ENCODE data around the gene ING3. TPM values are rescaled to one million over a fixed set of nuclear protein-coding genes. Genes with fewer than 3 reads are reported as not detected.
A peak's percentile ranks its signal among the peaks of the same experiment; 100 is the strongest.

The ING3 gene, protein sequence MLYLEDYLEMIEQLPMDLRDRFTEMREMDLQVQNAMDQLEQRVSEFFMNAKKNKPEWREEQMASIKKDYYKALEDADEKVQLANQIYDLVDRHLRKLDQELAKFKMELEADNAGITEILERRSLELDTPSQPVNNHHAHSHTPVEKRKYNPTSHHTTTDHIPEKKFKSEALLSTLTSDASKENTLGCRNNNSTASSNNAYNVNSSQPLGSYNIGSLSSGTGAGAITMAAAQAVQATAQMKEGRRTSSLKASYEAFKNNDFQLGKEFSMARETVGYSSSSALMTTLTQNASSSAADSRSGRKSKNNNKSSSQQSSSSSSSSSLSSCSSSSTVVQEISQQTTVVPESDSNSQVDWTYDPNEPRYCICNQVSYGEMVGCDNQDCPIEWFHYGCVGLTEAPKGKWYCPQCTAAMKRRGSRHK
- total RNA-seq = 23.1 and 24.8 TPM in 2 replicates

DNA sequence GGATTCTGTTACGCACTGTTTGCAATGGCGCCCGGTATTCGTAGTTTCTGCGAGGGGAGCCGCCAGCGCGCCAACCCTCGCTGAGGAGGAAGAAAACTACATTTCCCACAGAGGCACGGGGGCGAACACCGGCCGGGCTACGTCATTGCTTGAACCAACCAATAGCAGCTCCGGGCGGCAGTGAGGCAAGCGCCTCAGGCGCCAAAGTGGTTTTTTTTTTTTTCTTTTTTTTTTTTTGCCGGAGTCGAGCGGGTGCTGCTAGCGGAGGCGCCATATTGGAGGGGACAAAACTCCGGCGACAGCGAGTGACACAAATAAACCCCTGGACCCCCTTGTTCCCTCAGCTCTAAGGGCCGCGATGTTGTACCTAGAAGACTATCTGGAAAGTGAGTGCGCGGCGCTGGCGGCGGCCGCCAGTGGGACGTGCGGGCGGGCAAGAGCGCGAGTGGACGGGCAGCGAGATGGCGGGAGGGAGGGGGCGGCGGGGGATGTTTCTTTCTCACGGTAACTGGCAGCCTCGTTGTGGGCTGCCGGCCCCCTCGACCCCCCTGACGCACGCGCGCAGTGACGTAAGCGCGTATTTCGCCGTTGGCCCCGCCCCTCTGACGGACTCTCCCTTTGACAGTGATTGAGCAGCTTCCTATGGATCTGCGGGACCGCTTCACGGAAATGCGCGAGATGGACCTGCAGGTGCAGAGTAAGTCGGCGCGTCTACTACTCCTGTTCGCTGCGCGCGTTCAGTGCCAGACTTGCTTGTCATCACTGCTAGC lies at the start of gene ING3:
Gene ING3 (plus strand): TSS at position 239 of the 770 bp plus-strand sequence. CDS start 120 bp downstream, at position 359.
- DNase-seq (ENCODE audit: low read depth, low spot score) = peak; percentile 93

DNA sequence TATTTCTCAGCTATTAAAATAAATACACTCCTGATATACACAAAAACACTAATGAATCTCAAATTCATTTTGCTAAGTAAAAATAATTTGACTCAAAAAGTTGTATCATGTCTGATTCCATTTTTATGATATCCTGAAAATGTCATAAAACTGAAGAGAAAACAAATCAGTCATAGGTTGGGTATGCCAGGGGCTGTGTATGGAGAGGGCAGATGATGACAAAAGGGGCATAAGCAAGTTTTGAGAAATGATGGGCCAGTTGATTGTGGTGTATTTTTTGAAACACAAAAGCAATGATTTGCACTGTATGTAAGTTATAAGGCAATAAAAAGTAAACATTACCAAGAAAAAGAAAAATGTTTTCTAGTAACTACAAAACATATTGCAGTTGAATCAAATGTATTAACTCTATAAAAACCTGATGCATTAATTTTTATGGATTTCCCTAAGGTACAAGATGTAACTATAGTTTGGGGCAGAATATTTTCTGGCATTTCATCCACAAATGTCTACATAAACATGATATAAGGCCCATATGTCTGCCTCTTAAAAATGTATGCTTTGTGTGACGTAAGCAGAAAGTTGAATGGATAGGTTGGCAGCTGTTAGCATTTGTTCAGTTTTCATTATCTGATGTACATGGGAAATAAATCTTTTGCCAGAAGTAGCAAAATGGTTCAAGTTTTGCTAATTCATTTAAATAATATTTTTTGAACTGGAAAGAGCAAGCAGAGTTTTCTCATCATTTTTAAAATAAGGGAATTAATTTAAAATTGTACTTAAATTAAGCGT lies 35.1 kb upstream of the ING3 start:
- DNase-seq (ENCODE audit: low read depth, low spot score) = no peak

GRCh38 chr7:120916121-120916520 lies 34.5 kb upstream of the ING3 start:
- no peak for DNase-seq (ENCODE audit: low read depth, low spot score)

- no peak for DNase-seq (ENCODE audit: low read depth, low spot score)
These were observed 34.0 kb upstream of the ING3 start for GRCh38 chr7:120916538-120916937.

GRCh38 chr7:120919466-120919865 lies 31.1 kb upstream of the ING3 start:
- no peak for DNase-seq (ENCODE audit: low read depth, low spot score)

DNA sequence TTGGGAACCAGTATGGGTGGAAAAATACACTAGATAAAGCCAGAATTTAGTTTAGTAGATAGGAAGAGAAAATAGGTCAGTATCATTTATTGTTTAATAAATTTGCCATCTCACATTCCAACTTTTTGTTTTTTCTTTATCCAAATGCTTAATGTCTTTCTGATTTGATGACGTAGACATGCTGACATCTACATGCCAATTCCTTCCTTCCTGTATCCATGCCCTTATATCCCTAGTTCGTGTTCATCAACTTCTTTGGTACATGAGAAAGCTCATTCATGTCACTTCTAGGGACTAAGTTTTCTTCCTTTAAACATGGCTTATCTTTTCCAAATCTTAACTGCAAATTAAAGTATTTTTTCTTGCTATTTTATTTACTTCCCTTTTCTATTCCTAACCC lies 30.5 kb upstream of the ING3 start:
- DNase-seq (ENCODE audit: low read depth, low spot score) = no peak

- no peak for DNase-seq (ENCODE audit: low read depth, low spot score)
These were observed 29.8 kb upstream of the ING3 start for GRCh38 chr7:120920591-120921274.

GRCh38 chr7:120924837-120925236 lies 25.7 kb upstream of the ING3 start:
- no peak for DNase-seq (ENCODE audit: low read depth, low spot score)

DNA sequence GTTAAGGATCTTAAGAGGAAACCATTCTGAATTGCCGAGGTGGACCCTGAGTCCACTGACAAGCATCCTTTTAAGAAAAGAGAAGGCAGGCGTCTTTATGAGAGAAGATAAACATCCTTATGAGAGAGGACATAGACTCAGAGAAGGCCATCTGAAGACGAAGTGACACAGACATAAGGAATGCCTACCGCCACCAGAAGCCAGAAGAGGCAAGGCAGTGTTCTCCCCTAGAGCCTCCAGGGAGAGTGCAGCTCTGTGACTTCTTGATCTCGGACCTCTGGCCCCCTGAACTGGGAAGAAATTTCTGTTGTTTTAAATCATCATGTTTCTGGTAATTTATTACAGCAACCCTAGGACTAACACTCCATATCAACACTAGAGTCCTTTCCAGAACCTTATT lies 25.2 kb upstream of the ING3 start:
- no peak for DNase-seq (ENCODE audit: low read depth, low spot score)

DNA sequence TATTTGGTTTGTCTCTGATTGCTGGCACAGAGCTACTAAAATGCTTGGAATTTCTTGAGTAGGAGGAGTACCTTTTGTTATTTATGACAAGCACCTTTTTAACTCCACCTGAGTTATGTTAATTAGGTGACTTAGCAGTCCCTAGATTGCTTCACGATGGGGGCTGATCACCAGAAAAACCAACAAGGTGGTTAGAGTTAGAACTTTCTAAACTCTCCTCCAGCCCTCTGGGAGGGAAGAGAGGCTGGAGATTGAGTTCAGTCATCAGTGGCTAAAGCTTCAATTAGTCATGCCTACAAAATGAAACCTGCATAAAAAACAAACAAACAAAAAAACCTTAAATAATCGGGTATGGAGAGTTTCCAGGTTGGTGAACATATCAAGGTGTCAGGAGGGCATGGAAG lies 23.6 kb upstream of the ING3 start:
- DNase-seq (ENCODE audit: low read depth, low spot score) = no peak

DNA sequence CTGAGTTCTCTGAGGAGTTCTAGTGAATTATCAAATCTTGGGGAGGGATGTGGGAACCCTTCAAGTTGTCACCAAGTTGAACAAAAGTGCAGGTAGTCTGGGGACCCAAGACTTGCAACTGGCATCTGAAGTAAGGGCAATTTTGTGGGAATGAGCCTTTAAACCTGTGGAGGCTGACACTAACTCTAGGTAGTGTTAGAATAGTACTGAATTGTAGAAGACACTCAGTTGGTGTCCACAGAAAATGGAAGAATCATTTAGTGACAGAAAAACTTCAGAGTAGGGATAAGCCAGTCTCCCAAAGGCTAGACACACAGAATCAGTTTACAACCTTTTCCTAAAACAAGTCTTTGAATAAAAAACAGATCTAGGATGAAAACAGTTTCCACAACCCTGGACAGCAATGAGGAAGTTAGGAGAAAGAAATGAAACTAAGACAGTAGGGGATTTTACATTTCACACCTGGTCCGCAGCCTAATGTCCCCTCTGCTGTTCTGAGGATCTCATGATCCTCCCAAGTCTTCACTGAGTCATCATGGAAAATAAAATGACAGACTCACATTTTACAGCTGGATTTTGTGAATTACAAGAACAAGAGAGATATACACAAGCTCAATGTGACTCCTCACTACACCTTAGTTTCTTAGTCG lies 23.0 kb upstream of the ING3 start:
- DNase-seq (ENCODE audit: low read depth, low spot score) = no peak

GRCh38 chr7:120931243-120931642 lies 19.3 kb upstream of the ING3 start:
- DNase-seq (ENCODE audit: low read depth, low spot score) = peak; percentile 27

DNA sequence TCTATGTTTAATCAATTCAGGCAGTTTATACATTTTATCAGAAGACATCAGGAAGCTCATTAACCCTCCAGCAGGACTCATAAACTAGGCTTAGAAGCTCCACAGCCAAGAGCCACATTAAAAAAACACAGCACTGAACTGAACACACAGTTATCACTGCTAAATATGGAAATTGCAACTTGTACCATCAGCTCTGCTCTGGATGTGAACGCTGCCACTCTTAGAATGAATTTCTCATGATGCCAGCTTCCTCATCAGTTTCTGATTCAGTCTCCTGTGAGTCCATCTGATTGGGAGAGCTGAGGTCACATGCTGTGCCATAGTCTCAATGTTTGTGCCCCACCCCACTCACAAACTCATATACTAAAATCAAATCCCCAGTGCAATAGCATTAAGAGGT lies 17.1 kb upstream of the ING3 start:
- no peak for DNase-seq (ENCODE audit: low read depth, low spot score)

- no peak for DNase-seq (ENCODE audit: low read depth, low spot score)
These were observed 11.2 kb upstream of the ING3 start for GRCh38 chr7:120939345-120939744.

DNA sequence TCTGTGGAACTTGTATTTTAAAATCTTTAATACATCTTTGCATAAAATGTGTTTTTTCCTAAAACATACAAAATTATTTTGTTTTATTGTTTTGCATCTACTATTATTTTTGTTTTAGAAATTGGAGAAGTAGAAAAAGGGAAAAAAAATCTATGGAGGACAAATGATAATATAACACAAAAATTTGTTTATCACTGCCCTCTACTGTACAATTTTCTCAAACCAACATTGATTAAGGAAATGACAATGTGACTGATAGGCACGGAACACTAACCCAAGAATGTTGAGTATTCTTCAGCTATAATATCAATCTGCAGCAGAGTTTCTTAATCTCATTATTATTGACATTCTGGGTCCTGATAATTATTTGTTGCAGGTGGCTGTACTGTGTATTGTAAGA lies 9.5 kb upstream of the ING3 start:
- no peak for DNase-seq (ENCODE audit: low read depth, low spot score)

DNA sequence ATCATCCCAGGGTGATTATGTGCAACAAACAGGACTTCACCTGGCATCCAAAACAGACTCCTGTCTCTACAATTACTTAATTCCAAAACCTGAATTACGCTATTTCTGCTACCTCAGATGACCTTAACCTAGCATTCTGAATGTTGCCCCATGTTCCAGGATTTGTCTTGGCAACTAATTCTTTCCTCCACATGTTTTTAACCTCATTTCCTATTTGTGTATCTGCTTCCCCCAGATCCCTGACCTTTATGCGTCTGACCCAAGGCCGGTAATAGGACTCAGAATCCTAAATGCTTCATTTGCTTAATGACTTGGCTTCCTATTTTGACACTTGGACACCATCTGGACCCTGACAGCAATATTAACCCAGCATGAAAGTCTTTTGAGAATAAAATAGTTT lies 8.7 kb upstream of the ING3 start:
- peak; percentile 88 for DNase-seq (ENCODE audit: low read depth, low spot score)

- no peak for DNase-seq (ENCODE audit: low read depth, low spot score)
These were observed 7.7 kb upstream of the ING3 start for GRCh38 chr7:120942861-120943260.

DNA sequence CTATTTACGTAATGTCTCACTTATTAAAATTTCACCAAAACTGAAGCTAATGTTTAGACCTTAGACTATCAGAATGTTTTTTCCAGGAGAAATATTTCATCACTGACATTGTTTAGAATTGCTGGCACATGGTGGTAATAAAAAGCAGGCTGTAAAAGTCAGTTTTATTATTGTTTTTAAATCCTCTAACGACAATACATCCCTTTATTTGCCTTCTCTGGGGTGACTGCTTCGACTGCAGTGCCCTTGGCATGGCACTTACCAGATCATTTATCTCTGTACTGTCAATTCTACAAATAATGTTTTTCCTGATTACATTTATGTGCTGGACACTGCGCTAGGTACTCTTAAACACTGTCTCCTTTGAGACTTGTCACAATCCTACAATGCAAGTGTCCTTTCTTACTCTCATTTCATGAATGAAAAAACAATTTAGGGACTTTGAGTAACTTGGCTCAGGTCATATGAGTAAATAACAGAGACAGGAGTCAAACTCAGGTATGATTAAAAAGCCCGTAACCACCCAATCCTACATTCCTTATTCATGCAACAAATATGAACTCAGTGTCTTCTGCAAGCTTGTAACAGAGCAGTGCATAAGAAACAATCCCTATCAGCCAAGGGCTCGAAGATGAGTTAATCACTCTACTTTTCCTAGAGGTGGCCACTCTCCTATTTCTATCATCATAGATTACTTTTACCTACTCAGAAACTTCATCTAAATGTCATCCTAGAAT lies 5.6 kb upstream of the ING3 start:
- DNase-seq (ENCODE audit: low read depth, low spot score) = no peak

- DNase-seq (ENCODE audit: low read depth, low spot score) = no peak
These were observed 2.6 kb upstream of the ING3 start for GRCh38 chr7:120947980-120948379.

DNA sequence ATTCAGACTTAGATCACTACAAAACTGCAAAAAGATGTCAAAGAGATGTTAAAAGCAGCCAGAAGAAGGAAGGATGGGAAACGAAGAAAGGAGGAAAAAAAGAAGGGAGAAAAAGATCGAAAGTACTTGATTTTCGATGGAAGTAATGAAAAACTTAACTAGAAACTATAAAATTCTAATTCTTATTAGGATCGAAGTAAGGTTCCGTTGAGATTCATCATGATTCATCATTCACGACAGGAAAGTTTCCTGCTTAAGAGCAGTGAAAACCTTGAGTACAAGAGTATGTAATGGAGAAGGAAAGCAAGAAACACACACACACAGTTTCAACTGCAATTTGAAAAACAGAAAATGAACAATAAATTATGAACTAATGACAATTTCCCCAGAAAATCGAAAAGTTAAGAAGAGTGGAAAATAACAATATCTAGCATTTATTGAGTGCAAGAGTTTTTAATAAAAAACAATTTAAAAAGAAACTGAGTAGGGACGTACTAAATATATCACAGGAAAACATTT lies 1.1 kb upstream of the ING3 start:
- DNase-seq (ENCODE audit: low read depth, low spot score) = no peak
